K562 (cell line): ENCODE results near the gene ING2. TPM values are rescaled to one million over a fixed set of nuclear protein-coding genes. Genes with fewer than 3 reads are reported as not detected.

Source experiments
- CREB1 ChIP-seq, 2 experiments: sonication (generic) in 1 of 2; formaldehyde crosslinking in 1 of 2; IDR thresholded peaks; 2 replicates each; pipeline versions ENCODE4 v1.6.1 to v1.8.0; 2012 to 2022; ENCODE audit warnings: inconsistent platforms in 1 of 2, mild to moderate bottlenecking in 1 of 2, missing genetic modification reagents in 1 of 2, moderate library complexity in 1 of 2
- FOXA3 ChIP-seq, 2 experiments: fragments of 450-650 bp in 1 of 2; sonication (generic) in 1 of 2; formaldehyde crosslinking; IDR thresholded peaks in 1 of 2; conservative IDR thresholded peaks in 1 of 2; 2 replicates each; pipeline versions ENCODE4 v1.4.0 to v1.8.0; 2020 to 2022; ENCODE audit warnings: mild to moderate bottlenecking in 2 of 2, missing genetic modification reagents in 1 of 2
- KAT2B ChIP-seq: IDR thresholded peaks from one replicate; pipeline ENCODE4 v1.6.1; 2012; ENCODE audit warnings: low read depth, mild to moderate bottlenecking, control low read depth, inconsistent platforms, low read length, moderate library complexity
- KDM5B ChIP-seq: fragments of 200-600 bp; sonication (generic); IDR thresholded peaks from 2 replicates; pipeline ENCODE4 v1.6.1; 2012; ENCODE audit warnings: low read depth, mild to moderate bottlenecking, moderate library complexity, low read length, control low read depth, inconsistent platforms; ENCODE audit not compliant: insufficient replicate concordance
- PRPF4 ChIP-seq: fragments of 200-400 bp; formaldehyde crosslinking; IDR thresholded peaks from one replicate; pipeline ENCODE4 v1.6.1; 2017; ENCODE audit warnings: low read length, low read depth, mild to moderate bottlenecking; ENCODE audit not compliant: insufficient read depth, poor library complexity, severe bottlenecking
- SIN3A ChIP-seq, 2 experiments: fragments of 150-350 bp in 1 of 2; IDR thresholded peaks; 2 replicates each; pipeline ENCODE4 v1.6.1; 2011 to 2016; ENCODE audit warnings: borderline replicate concordance in 2 of 2, low read depth in 2 of 2, low read length in 2 of 2, mild to moderate bottlenecking in 2 of 2, moderate library complexity in 2 of 2; ENCODE audit not compliant: control insufficient read depth in 1 of 2
- SMARCE1 ChIP-seq: fragments of 450-650 bp; IDR thresholded peaks from 2 replicates; pipeline ENCODE4 v1.7.1; 2016; ENCODE audit warnings: mild to moderate bottlenecking
- SUPT5H ChIP-seq: fragments of 450-650 bp; IDR thresholded peaks from 2 replicates; pipeline ENCODE4 v1.6.1; 2016
- YBX1 ChIP-seq: fragments of 450-650 bp; IDR thresholded peaks from 2 replicates; pipeline ENCODE4 v1.7.1; 2016; ENCODE audit warnings: mild to moderate bottlenecking
- ZBTB8A ChIP-seq: fragments of 450-650 bp; IDR thresholded peaks from 2 replicates; pipeline ENCODE4 v1.6.1; 2018; ENCODE audit warnings: mild to moderate bottlenecking, moderate library complexity; ENCODE audit not compliant: partially characterized antibody
- ZNF165 ChIP-seq: fragments of 250-450 bp; sonication (Bioruptor Pico); IDR thresholded peaks from 2 replicates; pipeline ENCODE4 v1.4.0; 2020; ENCODE audit warnings: borderline replicate concordance
- ZNF263 ChIP-seq: sonication (generic); formaldehyde crosslinking; IDR thresholded peaks from 2 replicates; pipeline ENCODE4 v1.8.0; 2022; ENCODE audit warnings: mild to moderate bottlenecking, missing genetic modification reagents, borderline replicate concordance
- polyA plus RNA-seq, 8 experiments: library from polyadenylated mRNA; depleted of rRNA in 4 of 8; stranded (reverse) in 5 of 8; unstranded in 3 of 8; fragments of >200 nt; fragmentation: Nextera tagmentation in 2 of 8; fragmentation: Illumina TruSeq in 1 of 8; extraction: Ambion mirVana in 2 of 8; extraction: Trizol in 1 of 8; gene quantifications; 2 replicates each; pipeline versions ENCODE4 v1.2.1 to v1.2.3, GENCODE V29; 2011 to 2014; ENCODE audit warnings: inconsistent platforms in 1 of 8, missing spikeins in 1 of 8
- total RNA-seq, 7 experiments: library from RNA; depleted of rRNA in 6 of 7; stranded (reverse); fragments of >200 nt in 6 of 7; fragmentation: Illumina TruSeq in 2 of 7; extraction: Trizol in 2 of 7; gene quantifications; 2 replicates each; pipeline versions ENCODE4 v1.2.1 to v1.2.3, GENCODE V29; 2011 to 2021; ENCODE audit warnings: low replicate concordance in 1 of 7
- TF ChIP-seq, protein P1 (sequence below): sonication (generic); formaldehyde crosslinking; IDR thresholded peaks from 2 replicates; pipeline ENCODE4 v1.8.1; 2023; ENCODE audit warnings: mild to moderate bottlenecking, missing genetic modification reagents
- TF ChIP-seq, protein P2 (sequence below): fragments of 250-450 bp; sonication (Bioruptor Pico); IDR thresholded peaks from 2 replicates; pipeline ENCODE4 v1.8.0; 2021; ENCODE audit warnings: mild to moderate bottlenecking, moderate library complexity
- TF ChIP-seq, protein P3 (sequence below): IDR thresholded peaks from 2 replicates; pipeline ENCODE4 v1.6.1; 2011; ENCODE audit warnings: borderline replicate concordance, low read depth, mild to moderate bottlenecking, moderate library complexity, low read length; ENCODE audit not compliant: insufficient read depth, poor library complexity, severe bottlenecking
- TF ChIP-seq, protein P4 (sequence below): fragments of 450-650 bp; IDR thresholded peaks from 2 replicates; pipeline ENCODE4 v1.6.1; 2016; ENCODE audit warnings: borderline replicate concordance

Gene ING2
- total and polyA plus RNA-seq, 9 of the 15 experiments (the other 6 are each of a cell fraction or from before 2014, with no cell fraction given) = 2.9 to 21.4 (median 12.4) TPM

GRCh38 chr4:183504064-183504929 is 561 bp upstream of the ING2 start (continued):
- TF ChIP-seq, protein P1, sequence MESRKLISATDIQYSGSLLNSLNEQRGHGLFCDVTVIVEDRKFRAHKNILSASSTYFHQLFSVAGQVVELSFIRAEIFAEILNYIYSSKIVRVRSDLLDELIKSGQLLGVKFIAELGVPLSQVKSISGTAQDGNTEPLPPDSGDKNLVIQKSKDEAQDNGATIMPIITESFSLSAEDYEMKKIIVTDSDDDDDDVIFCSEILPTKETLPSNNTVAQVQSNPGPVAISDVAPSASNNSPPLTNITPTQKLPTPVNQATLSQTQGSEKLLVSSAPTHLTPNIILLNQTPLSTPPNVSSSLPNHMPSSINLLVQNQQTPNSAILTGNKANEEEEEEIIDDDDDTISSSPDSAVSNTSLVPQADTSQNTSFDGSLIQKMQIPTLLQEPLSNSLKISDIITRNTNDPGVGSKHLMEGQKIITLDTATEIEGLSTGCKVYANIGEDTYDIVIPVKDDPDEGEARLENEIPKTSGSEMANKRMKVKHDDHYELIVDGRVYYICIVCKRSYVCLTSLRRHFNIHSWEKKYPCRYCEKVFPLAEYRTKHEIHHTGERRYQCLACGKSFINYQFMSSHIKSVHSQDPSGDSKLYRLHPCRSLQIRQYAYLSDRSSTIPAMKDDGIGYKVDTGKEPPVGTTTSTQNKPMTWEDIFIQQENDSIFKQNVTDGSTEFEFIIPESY = peak; percentile 64; the same call in 1 of the 2 replicates
- TF ChIP-seq YBX1 (no peak), PRPF4 (peak; percentile 39), ZBTB8A (no peak), ZNF165 (CRISPR knock-in tag) (no peak), SIN3A (IDR thresholded peaks at IDR 0.05; ENCODE audit: borderline replicate concordance in 2 of 2, control insufficient read depth in 1 of 2, low read depth in 2 of 2, low read length in 2 of 2) (peak; percentile 44 to 63; a peak in 1 of 4 replicates), KAT2B (no peak), SUPT5H (peak; percentile 76), SMARCE1 (no peak), ZNF263 (peak; percentile 97), CREB1 (IDR thresholded peaks at IDR 0.05) (0 out of 2 replicates have a peak, but pooled peaks have one; percentile 27), CREB1 (CRISPR knock-in tag; IDR thresholded peaks at IDR 0.05) (no peak; the same call in 1 of the 2 replicates), FOXA3 (CRISPR knock-in tag; conservative IDR thresholded peaks at IDR 0.05 in 1 of 2, IDR thresholded peaks at IDR 0.05 in 1 of 2) (no peak), KDM5B (peak; percentile 36)
- TF ChIP-seq, protein P2, sequence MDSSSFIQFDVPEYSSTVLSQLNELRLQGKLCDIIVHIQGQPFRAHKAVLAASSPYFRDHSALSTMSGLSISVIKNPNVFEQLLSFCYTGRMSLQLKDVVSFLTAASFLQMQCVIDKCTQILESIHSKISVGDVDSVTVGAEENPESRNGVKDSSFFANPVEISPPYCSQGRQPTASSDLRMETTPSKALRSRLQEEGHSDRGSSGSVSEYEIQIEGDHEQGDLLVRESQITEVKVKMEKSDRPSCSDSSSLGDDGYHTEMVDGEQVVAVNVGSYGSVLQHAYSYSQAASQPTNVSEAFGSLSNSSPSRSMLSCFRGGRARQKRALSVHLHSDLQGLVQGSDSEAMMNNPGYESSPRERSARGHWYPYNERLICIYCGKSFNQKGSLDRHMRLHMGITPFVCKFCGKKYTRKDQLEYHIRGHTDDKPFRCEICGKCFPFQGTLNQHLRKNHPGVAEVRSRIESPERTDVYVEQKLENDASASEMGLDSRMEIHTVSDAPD = no peak
- TF ChIP-seq, protein P3, sequence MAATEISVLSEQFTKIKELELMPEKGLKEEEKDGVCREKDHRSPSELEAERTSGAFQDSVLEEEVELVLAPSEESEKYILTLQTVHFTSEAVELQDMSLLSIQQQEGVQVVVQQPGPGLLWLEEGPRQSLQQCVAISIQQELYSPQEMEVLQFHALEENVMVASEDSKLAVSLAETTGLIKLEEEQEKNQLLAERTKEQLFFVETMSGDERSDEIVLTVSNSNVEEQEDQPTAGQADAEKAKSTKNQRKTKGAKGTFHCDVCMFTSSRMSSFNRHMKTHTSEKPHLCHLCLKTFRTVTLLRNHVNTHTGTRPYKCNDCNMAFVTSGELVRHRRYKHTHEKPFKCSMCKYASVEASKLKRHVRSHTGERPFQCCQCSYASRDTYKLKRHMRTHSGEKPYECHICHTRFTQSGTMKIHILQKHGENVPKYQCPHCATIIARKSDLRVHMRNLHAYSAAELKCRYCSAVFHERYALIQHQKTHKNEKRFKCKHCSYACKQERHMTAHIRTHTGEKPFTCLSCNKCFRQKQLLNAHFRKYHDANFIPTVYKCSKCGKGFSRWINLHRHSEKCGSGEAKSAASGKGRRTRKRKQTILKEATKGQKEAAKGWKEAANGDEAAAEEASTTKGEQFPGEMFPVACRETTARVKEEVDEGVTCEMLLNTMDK = no peak
- TF ChIP-seq, protein P4, sequence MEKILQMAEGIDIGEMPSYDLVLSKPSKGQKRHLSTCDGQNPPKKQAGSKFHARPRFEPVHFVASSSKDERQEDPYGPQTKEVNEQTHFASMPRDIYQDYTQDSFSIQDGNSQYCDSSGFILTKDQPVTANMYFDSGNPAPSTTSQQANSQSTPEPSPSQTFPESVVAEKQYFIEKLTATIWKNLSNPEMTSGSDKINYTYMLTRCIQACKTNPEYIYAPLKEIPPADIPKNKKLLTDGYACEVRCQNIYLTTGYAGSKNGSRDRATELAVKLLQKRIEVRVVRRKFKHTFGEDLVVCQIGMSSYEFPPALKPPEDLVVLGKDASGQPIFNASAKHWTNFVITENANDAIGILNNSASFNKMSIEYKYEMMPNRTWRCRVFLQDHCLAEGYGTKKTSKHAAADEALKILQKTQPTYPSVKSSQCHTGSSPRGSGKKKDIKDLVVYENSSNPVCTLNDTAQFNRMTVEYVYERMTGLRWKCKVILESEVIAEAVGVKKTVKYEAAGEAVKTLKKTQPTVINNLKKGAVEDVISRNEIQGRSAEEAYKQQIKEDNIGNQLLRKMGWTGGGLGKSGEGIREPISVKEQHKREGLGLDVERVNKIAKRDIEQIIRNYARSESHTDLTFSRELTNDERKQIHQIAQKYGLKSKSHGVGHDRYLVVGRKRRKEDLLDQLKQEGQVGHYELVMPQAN = no peak
